HG03460 (cell line): Measurements from ENCODE around the gene TLE7.

Source experiments
- ATAC-seq: cut with Tn5 transposase; IDR thresholded peaks from one replicate; pipeline ENCODE4 v1.9.1; 2021; ENCODE audit not compliant: unreplicated experiment

Gene TLE7

DNA sequence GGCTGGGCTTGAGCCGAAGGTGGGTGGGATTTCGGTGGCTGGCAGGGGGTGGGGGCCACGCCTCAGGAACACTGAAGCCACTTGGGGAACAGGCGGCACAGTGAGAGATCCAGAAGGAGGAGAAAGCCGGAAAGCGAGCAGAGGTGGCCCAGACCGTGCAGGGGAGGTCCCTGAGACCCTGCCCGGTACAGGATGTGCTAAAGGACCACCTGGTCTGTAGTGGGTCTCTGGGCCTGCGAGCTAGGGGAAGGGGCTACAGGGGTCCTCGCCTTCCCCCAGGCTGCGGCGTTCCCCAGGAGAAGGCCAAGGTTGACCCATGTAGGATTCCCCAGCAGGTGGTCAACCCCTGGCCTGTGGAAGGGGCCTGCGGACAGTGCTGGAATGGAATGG, at the start of gene TLE7:
TSS of gene TLE7 (minus strand) at position 4 of the 390 bp plus-strand sequence. CDS start 8,730 bp downstream, outside the sequence.
- no peak for ATAC-seq

DNA sequence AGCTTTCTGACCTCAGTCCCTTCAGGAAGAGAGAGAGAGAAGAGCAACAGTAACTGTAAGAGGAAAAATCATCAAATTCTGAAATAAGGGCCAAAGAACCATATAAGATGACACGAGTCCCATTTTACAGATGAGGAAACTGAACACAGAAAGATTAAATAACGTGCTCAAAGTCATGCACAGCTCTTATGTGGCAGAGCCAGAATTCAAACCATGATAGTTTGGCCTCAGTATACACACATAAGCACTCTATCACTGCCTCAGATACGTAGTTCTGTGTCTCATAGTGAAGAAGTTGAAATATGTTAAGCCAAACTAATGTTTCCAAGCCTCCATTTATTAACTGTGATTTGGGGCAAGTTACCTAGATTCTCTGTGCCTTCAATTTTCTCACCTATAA, 49.2 kb upstream of the TLE7 start:
- ATAC-seq: no peak

DNA sequence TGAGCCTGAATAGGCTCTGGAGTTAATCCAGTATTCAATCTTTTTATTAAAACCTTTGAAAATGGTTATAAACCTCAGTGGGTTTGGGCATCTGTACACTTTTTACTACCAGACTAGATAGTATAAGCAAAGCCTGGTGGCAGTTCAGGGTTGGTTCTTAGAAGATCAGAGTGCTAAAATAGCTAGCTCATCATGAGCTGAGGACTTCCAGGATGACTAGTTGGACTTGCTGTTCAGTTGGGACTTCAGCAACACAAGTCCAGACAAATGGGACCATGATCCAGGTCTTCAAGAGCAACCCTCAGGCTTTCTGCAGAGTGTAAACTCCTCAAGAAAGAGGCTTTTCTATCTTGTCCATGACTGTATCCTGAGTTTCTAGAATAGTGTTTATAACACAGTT, 48.5 kb upstream of the TLE7 start:
- ATAC-seq: no peak

DNA sequence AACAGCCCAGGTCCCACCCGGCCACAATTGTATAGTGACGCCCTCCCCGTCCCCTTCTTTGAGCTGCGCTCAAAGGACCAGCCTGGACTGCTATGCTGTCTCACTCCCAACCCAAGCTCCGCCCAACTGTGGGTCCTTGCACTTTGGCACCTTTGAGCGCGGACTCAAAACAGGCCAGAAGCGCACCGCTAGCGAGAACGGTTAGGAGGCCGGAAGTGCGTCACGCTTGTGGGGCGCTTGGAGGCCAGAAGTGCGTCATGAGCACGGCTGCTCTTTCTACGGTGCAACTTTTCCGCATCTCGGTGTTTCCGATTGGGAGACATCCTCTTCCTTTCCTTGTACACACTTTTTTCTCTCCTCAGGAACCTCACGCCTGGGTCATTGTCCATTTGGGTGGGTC, 47.3 kb upstream of the TLE7 start, which contains the start of gene ZNF19:
TSS of gene ZNF19 (minus strand) at position 203 of the 400 bp plus-strand sequence. CDS start 7,210 bp downstream, outside the sequence.
- no peak for ATAC-seq

DNA sequence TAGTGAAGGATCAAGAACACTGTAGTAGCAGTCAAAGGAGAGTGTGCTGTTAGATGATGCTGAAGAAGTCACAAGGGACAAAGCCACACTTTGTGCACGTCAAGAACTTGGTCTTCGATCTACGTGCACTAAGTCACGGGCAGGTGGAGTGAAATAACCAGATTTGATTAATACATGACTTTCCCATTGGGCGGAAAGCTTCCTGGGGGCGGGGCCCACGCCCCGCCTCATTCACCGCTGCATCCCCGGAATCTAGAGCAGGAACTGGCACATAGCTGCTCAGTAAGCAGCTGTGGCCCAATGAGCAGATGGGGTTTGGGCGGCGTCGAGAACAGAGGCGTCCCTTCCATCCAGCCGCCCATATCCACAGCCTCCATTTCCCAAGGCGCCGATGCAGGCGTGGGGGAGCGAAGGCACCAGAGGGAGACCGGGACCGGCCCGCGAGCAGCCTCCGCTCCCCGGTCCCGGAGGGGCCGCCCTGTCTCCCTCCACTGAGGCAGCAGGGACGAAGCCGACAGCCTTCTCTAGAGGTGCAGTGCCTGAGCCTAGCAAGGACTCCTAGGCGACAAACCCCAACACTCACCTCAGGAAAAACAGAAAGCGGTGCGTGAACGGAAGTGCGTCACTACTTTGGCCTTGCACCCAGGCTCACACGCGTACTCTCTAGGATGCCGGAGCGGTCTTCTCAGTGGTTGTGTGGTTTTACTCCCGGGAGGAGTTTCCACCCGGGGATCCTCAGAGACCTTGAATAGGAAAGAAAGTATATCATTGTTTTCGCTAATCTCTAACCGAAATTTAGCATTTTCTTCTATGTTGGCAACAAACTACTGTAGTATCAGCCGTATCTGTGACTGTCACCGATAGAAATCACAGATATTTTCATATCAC, 42.4 kb upstream of the TLE7 start:
- peak; percentile 80 for ATAC-seq

DNA sequence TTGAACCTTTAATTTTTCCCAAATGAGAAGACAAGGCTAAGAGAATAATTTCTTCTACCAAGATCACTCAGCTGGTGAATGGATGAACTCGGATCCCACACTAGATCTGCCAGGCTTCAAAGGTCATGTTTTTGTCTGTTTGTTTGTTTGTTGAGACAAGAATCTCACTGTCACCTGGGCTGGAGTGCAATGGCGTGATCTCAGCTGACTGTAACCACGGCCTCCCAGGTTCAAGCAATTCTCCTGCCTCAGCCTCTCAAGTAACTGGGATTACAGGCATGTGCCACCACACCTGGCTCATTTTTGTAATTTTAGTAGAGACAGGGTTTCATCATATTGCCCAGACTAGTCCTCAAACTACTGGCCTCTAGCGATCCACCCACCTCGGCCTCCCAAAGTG, 40.7 kb upstream of the TLE7 start:
- ATAC-seq: no peak

DNA sequence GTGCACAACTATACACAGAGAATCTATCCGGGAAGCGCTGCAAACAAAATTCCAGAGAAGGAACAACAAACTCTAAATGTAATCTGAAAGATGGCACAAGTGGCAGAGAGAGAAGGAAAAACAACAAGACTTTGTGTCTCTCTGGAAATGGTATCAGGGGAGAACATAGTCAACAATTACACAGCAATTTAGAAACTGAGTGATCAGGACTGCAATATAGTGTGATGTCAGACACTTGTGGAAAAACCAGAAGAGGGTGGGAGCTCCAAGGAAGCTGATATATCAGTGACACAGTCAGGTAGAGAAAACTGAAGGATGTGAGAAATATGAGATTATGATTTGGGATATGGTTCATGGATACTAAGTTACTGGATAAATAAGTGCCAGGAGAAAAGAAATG, 39.1 kb upstream of the TLE7 start:
- no peak for ATAC-seq

DNA sequence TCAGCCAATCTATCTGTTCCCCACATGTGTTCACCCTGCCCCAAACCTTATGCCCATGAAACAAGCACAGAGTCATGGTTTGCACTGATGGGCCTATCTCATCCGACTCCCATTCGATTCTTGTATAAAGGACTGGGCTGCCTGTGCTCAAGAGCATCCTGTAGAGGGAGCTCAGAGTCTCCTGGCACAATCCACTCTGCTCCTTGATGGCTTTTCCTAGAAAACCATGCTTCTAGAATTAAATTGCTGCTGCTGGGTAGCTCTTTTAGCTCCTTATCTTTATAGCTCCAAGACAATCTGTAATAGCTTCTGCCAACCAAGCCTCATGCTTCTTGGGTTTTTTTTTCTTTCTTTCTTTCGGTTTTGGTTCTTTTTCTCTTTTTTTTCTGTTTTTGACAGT, 37.6 kb upstream of the TLE7 start:
- no peak for ATAC-seq

DNA sequence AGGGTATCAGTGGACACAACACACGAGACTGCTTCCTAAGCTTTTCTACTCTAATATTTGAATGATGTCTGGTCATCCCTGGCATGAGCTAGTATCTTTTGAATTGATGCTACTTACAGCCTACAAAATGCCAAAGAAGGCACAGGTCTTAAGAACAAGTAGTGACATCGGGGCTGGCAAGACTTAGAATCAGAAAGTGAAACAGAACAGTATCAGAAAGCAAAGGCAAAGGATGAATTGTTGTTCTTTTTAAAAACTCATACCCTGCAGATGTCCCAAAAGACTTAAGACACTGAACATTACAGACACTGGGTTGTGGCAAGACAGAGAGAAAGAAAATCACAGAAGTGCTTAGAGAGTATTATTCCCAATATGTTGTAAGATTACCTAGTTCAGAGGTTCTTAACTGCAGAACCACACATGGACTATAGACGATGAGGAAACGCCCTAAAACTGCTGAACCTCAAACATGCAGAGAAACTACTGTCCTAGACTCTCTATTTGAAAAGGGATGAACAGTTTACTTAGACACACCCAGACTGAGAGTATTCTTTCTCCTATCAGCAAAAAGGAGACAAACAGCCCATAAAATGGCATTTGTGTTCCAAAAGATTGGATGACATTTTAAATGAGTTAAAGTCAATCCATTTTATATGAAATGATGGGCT, 34.7 kb upstream of the TLE7 start:
- no peak for ATAC-seq

DNA sequence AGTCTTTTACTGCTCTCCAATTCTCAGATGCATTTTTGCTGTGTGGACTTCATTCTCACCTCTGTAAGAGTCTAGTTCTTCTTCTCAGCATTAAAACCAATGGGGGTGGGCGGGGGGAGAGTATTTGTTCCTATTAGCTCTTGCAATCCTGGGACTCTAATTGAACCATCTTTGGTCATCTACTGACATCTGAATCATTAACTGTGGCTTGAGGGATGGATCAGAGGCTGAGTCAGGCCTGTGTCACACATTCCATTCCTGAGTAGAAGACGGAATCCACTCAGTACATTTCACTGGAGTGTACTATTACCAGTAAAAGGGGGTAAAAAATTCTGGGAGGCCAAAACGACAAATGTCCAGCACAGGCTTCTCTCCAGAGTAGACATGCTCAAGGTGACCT, 33.0 kb upstream of the TLE7 start:
- no peak for ATAC-seq

DNA sequence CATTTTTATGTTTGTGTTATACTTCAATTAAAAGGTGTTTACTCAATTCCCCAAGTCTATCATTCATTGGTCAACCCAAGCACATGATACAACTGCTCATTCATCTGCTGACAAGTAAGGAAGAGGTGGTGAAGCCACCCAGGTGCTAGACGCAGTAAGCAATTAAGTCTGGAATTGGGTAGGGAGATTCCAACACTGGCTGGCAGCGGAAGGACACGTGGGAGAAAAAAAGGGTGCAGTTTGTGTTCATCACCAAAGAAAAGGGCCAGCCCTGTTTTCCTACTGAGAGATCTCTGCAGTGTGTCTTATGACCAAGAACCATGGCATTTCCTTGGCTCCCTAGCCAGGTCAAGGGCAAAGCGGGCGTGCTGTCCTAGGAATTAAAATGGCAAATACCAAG, 32.0 kb upstream of the TLE7 start:
- no peak for ATAC-seq

DNA sequence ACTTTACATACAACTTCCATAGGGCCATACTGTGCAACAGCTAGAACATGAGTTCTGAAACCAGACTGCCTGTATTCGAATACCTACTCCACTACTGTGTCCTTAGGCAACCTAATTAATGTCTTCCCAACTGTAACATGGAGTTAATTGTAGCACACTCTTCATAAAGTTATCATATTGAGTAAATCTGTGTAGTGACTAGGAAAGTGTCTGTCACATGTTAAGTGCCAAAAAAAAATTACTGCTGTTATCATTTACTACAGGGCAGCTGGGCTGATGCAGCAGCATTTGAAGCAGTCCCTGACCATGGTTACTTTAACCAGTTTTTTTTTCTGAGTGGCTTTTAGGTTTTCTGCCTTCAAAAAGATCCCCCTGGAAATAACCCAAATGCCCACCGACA, 31.1 kb upstream of the TLE7 start:
- no peak for ATAC-seq

DNA sequence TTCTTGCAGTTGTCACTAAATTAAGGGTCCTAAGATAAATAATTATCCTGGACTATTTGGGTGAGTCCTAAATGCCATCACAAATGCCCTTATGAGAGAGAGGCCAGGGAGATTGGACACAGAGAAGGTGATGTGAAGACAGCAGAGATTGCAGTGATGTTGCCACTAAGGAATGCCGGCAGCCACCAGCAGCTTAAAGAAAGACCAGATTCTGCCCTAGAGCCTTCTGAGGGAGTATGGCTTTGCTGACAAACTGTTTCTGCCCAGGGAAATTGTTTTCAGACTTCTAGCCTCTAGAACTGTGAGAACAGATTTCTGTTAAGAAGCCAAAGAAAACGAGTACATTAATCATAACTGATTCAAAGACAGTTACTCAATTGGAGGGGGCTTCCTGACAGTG, 30.2 kb upstream of the TLE7 start:
- ATAC-seq: no peak

DNA sequence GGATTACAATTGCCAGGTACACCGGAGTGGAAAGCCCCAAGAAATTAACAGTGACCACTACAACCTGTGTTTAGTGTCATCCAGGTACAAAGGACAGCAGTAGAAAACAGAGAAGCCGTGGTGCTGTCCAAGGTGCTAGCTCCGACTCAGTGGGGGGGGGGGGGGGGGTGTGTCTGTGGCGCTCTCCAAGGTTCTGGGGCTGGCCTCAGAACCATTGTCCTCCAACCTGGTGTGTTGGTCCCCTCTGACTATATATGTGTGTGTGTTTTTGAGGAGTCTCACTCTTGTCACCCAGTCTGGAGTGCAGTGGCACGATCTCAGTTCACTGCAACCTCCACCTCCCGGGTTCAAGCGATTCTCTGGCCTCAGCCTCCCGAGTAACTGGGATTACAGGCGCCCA, 26.0 kb upstream of the TLE7 start:
- no peak for ATAC-seq

DNA sequence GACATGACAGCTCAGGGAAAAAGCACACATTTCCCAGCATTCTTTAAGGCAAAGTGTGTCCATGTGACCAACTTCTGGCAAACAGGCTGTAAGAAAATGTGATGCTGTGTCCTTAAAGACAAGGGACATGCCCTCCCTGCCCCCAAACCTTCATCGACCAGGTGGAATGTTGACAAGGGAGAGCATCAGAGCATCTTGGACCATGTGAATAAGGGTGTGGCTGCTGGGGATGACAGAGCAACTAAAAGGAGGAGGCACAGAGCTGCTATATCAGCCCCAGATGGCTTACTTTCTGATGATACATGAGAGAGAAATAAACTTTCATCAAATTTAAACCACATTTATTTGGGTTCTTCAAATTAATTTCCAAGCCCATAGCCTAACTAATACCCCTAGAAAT, 22.4 kb upstream of the TLE7 start:
- ATAC-seq: no peak

DNA sequence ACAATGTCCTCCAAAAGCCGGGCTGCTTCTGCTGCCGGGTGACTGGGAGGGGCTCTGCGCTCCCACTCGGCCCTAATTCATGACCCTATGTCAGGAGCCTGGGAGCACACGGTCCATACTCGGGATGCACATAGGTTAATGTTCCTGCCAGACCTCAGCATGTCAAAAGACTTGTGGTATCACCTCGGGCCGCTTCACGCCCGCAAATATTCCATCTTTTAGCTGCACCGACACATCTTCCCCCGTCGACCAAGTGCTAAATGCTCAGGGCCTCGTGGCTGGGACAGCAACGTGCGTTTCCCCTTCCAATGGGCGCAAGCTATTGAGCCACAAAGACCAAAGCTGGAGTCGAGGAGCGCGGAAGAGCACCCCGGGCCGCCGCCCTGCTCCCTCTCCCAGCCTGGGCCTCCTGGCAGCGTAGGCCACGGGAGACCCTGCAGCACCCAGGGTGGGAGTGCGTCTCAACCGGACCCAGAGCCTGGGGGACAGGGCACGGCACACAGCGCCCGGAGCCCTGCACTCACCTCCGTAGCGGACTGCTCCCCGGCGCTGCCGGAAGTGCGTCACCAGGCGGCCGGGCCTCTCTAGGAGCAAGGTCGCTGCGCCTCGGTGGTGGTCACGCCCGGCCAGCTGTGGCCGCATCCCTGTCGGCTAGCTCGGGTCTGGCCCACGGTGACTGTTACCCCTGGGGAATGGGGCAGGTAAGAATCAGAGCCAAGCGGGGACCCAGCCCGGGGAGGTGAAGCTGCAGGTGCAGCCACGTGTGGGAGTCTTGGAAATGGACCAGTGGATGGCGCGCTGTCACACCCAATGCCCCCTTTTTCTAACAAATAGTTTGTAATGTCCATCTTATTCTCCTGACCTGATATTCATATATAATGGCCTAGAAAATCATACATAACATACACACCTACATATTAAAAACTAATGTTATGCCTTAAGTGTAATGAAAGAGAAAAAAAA, 20.1 kb upstream of the TLE7 start, which contains the start of gene ZNF23:
TSS of gene ZNF23 (minus strand) at position 562 of the 963 bp plus-strand sequence. CDS start 5,451 bp downstream, outside the sequence.
- peak; percentile 97 for ATAC-seq

DNA sequence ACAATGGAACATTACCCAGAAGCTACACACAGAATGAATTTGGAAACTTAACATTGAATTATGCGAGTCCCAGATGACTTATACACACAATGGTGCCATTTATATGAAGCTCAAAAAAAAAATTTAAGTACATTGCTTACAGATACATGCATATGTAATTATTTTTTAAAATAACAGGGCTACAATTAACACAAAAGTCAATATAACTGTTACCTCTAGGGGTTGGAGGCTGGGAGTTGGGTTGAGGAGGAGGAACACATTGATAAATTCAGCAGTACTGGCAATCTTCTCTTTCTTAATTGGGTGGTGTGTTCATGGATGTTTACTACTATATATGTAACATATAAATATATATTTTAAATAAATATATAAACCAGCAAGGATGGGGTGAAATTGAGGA, 19.1 kb upstream of the TLE7 start:
- no peak for ATAC-seq

DNA sequence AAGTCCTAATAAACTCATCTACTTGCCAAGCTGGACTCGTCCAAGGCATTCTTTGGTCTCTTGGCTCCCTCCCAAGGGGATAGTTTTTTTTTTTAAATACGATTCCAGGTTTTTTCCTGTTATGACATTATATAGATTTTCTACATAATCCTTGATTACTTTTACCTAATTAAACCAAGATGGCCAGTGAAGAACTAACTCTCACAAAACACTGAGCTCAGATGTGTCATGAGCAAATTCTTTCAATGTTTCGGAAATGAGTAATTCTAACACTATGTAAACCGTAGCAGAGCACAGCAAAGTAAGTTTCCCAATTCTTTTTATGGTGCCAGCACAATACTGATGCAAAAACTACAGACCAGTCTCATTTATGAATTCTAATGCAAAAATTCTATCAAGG, 18.4 kb upstream of the TLE7 start:
- ATAC-seq: no peak

DNA sequence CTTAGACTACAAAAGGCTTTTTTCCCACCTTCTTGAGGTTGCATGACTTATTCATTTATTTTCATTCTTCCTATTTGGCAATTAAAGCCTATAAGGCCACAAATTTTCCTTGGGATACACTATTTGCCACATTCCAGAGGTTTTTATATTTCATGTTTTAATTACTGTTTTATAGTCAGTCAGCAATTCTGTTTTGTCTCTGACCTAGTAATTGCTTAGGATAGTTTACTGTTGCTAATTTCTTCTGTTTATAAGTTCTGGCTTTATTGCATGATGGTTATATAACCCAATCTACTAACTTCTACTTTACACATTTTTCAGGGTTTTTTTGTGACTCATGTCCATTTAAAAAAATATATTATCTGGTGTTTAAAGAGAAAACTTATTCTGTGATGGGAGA, 17.7 kb upstream of the TLE7 start:
- no peak for ATAC-seq

DNA sequence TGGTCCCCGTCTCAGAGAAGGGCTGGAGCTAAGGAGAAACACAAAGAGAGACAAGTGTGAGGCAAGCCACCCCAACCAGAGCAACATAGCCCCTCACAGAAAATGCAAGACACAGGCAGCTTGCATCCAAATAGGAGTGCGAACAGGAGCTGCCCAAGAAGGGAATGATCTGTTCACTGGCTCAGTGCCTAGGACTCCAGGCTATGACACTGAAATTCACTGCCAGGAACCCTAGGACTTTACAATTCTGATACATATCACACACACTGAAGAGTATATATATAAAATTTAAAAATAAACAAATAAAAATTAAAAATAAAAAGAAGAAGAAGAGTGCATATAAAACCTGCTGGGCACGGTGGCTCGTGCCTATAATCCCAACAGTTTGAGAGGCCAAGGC, 14.9 kb upstream of the TLE7 start:
- no peak for ATAC-seq

DNA sequence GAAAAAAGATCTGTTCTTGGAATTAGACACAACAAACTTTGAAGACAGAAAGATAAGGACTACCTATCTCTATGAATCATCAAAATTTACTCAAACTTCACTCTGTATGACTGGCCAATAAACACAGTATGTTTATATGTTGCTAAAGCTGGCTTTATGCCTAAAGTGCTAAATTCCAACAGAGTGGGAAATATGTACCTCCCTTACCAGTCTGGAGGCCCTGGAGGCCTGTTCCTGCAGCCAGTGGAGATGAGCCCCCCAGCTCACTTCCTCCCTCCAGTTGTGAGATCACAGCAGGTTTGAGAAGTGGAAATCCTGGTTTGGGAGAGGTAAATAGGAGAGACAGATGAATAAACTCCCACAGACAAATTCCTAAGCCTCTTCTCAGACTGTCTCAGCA, 11.2 kb upstream of the TLE7 start:
- no peak for ATAC-seq
